Stimulated activated CD4-positive, alpha-beta T cell treated with anti-CD3 and anti-CD28 coated beads, Interleukin-12 subunit alpha, Interleukin-12 subunit beta, amount 100 ng/mL, for 4 hours (primary cell): ENCODE measurements around the gene TECTA.
A peak's percentile ranks its signal among the peaks of the same experiment; 100 is the strongest.

ENCODE experiments used
- DNase-seq: peaks from one replicate; pipeline ENCODE4 v3.0.0-alpha.2; 2020

The TECTA gene

DNA sequence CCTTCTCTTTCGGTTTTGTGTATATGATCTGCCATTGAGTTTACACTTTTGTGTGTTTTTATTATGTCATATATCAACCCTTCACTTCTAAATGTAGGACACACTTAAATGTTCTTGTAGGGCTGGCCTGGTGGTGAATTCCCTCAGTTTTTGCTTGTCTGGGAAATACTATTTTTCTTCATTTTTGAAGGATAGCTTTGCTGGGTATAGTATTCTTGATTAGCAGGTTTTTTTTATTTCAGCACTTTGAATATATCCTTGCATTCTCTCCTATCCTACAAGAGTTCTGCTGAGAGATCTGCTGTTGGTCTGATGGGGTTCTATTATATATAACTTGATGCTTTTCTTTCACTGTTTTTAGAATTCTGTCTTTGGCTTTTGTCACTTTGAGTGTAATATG lies 79.1 kb downstream of the TECTA start:
- no peak for DNase-seq

DNA sequence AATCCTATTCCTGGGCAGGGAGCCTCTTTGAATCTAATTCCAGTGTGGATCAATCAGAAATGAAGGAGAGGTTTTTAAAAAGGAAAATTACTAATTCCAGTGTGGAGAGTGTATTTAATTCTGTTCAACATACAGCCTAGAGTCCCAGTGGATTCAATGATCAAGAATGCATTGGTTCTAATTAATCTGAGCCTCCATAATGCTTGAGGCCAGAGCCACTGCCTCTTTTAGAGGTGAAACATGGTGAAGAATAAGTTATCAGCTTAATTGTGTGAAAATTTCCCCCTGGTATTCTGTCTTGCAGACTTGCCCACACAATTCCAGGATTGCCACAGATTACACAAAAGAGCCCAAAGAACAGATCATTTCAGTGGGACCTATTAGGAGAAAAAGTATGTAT lies 87.7 kb downstream of the TECTA start:
- no peak for DNase-seq

DNA sequence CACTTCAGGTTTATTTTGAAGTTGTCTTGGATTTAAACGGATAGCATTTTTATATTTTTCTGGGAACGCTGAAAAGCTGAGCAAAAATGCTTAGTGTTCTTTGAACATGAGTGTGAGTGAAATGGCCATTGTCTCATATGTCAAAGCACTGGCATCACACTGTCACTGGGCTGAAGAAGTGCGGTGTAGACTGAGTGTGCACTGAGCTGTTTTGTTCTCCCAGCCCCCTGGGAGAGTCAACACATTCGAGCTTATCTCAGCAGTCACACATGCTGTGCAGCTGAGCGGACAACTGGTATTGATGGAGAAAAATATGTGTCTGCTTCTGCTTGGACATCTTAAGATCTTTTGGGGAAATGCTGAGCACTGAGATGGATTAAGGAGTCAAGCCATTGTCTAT lies 90.8 kb downstream of the TECTA start:
- no peak for DNase-seq

DNA sequence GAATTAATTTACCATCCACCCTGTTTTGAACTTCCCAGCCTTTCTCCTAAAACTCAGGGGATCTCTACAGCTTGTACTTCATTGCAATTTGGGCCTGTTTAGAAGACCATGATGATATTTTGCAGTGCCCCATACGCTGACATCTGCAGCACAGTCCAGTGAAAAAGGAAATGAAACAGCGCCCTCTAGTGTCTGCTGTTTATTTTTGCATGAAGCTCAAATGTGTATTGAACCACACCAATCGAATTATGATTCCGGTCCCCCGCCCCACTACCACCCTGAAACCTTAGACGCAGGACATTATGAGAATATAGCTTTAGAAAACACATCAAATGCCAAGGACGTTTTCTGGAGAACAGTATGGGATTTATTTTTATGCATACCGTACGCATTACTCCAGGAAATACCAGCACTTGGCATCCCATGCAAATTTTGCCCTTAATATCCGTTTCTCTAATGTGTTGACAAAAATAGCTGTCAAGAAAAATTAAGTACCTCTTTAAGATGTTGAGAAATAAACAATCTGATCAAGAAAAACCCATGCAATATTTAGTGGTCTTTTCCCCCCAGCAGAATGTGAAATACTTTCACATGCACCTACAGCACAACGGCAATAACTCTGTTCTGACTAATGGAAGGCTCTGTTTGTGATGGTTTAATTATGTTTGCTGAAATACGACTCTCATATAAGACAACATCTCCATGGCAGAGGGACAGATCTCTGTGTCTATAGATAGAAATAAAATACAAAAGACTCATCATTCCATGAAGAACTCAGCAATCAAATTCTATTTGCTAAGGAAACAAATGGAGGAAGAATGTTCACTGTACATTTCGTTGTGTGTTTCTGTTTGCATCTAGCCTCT lies 93.9 kb downstream of the TECTA start:
- DNase-seq: peak; percentile 15

DNA sequence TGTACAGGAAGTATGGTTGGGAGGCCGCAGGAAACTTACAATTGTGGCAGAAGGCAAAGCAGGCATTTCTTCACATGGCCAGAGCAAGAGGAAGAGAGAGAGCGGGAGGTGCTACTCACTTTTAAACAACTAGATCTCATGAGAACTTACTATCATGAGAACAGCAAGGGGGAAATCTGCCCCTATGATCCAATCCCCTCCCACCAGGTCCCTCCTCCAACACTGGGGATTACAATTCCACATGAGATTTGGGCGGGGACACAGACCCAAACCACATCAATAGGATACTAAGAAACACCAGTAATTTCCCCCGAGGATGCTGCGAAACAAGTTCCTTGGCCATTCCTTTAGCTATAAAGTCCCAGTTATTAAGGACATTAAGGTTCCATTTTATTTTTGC lies 97.4 kb downstream of the TECTA start:
- DNase-seq: no peak

DNA sequence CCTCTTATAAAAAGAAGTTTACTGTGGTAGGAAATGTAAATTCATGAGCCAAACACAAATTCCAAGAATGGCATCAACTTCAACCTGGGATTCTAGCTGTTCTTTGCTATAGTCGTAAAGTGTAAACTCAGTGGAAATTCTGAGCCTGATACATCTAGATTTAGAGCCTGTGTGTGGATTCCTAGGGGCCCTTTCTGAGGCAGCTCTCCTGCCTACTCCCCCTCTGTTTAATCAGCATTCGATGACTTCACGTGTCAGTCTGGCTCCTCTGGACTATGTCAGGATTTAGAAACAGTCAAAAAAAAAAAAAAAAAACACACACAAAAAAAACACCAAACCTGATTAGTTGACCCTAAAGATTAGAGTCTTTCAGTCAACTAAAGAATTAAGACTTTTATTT lies 98.5 kb downstream of the TECTA start:
- DNase-seq: no peak

DNA sequence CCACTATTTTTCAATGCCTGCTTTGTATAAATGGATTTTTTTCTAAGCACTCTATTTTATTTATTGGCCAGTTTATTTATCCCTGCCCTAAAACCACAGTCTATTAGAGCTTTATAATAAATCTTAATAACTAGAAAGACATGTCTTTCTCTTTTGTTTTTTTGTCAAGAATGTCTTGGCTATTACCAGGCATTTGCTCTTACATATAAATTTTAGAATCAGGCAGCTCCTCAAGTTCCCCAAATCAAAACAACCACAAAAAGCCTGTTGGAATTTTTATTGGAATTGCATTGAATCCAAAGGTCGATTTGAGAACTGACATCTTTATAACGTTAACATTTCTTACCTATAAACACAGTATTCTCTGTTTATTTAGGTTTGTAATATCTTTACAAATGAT lies 105.8 kb downstream of the TECTA start:
- no peak for DNase-seq

DNA sequence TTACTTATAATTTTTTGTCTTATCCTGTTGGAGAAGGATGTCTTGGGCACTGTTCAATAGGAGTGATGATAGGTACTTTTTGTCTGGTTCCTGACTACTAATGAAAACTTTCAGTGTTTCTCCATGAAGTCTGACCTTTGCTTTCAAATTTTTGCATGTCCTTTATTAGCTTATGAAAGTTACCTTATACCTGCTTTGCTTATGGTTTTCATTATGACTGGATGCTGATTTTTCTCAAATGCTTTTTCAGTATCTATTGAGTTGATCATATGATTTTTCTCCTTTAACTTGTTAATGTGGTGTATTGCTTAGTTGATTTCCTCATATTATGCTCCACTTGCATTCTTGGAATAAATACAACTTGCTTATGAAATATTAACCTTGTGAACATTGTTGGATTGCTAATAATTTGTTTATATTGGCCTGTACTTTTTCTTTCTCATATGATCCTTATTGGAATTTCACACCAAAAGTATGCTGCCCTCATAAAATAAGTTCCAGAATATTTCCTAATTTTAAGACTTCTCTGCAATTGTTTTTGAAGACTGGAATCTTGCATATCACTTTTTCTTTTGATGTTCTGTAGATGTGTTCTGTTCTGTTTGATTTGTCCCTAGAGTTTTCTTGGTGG lies 106.6 kb downstream of the TECTA start:
- no peak for DNase-seq

DNA sequence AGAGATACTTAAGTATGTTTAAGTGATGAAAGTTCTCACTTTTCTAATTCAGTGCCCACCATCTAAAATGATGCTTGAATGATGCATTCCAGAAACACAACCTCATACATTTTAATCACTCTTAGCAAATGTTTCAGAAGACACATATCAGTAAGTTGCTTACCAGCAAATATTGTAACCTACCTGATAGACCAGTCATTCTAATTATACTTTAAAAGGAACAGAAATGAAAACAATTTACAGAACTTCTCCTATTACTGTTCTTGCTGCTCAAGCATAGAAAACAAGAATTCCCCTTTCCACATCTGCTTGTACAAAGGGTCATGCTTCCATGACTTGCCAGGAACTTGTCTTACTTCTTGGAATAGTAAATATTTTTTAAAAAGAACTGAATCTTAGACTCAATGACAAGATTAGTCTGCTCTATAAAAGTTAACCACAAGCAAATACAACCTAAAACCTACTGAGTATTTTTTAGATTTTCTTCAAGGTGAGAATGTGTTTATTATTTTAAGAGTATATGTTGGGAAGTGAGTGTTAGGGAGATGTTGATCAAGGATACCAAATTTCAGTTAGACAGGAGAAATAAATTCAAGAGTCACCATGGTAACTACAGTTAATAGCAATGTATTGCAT lies 109.5 kb downstream of the TECTA start:
- no peak for DNase-seq

DNA sequence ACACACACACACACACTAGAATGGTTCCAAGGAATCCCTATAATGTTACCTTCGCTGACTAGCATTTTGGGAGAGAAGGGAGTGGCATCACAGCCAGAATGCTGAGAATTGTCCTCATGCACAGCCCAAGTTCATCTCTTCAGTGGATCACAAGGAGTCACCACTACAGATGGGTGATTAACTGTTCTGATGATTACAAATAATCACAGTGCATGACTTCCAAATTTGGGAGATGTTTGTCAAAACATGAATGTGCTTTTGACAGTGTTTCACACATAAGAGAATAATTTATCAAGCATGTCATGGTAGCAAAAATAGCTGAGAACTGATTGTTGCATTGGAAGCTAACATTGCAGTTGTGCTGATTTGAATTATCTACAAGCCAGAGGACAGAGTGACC lies 110.6 kb downstream of the TECTA start:
- no peak for DNase-seq

DNA sequence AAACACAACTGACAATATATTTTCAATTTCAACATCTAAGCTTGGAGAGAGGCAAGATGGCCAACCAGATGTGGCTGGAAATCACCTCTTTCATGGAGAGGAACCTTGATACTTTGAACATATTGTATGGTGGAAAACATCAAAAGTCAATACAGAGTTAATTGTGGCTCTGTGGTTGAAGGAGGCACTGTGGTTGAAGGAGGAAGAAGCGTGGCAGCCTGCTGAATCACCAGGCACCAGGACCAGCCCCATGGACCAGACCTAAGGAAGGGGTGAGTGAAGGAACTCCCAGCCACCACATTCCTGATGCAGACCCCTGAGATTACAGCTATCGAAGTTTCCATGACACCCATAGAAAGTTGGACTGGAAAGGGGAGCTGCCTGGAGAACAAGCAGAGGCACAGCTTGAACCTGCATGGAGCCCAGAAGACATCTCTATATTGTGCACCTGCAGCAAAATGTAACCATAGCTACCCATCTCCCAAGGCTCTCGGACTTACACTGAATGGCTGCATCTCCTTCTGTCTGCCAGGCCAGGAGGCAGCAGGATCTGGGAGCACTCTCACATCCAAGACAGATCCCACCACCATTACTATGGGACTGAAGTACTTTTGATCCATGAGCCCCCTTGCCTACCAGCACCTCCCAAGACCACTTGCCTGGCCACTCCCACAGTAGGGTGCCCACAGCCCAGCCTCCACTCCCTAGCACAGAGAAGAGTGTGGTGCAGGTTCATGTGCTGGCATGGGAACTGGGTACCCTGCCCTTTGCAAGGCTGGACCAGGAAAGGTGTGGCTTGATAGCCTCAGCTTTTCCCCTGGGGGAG lies 111.7 kb downstream of the TECTA start:
- no peak for DNase-seq

DNA sequence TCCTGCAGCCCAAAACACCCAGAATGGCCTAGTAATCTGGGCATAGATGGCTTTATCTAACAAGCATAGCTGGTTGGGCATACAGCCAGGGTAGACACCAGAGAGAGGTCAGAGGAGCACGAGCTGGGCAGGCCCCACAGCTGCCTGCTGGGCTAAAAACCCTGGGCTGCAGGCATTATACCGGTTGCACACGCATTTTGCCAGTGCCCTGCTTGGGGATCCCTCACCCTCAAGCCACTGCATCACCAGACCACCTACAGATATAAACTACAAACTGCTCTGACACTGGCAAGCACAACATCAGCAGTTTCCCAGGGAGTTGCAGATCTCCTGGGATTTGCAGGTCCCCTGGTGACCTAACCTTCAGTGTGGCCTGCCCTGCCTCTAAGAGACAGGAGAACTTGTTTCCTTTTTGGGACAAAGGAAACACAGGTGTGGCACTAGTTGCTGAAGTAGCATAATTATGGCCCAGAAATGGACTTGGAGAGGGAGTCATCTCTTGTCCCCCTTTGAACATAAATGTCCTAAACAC lies 112.4 kb downstream of the TECTA start:
- no peak for DNase-seq

DNA sequence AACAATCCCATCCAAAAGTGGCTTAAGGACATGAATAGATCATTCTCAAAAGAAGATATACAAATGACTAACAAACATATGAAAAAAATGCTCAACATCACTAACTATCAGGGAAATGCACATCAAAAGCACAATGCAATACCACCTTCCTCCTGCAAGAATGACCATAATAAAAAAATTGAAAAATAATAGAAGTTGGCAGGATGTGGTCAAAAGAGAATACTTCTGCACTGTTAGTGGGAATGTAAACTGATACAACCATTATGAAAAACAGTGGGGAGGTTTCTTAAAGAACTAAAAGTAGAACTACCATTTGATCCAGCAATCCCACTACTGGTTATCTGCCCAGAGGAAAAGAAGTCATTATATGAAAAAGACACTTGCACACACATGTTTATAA lies 113.8 kb downstream of the TECTA start:
- DNase-seq: no peak

DNA sequence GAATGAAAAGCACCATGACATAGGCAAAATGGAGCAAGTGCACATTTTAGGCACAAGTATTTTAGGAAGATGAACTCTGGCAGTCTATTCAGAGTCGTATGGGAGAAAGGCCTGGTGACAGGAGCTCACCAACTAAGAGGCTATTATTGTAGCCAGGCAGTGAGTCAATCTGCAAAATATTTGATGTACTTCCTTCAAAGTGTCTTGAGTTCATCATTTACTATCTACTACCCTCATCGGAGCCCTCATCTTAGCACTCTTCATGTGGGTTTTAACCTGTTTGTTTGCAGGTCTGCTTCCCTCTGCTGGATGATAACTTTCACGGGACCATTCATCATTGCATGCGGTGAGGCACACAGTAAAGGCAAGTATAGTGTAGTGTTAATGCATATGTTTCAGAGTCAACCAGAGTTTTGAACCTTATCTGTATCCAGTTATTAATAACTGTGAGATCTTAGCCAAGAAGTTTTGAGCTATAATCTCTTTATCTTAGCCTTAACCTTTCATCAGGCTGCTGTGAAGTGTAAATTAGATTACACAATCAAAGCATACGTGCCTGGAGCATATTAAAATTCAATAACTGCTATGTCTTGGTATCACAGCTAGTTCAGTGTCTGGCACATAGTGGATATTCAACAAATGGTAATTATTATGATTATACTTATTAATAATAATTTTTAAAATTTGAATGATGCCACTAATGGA lies 120.6 kb downstream of the TECTA start:
- DNase-seq: no peak

DNA sequence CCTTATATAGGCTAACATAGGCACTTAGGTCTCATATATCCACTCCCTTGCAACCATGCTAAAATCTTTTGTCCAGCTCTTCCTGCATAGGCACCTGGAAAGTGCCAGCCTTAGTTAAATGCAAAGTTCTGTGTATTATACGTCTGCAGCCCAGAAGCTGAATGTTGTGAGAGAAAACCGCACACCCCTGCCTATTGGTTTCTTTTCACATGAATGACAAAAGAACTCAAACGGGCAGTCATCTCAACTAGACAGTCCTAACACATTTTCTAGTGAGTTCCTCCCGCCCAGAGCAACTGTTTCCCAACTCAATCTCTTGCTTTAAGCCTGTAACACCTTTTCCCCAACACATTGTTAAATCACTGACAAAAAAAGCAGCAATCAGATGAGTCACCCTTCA lies 122.1 kb downstream of the TECTA start:
- DNase-seq: no peak

DNA sequence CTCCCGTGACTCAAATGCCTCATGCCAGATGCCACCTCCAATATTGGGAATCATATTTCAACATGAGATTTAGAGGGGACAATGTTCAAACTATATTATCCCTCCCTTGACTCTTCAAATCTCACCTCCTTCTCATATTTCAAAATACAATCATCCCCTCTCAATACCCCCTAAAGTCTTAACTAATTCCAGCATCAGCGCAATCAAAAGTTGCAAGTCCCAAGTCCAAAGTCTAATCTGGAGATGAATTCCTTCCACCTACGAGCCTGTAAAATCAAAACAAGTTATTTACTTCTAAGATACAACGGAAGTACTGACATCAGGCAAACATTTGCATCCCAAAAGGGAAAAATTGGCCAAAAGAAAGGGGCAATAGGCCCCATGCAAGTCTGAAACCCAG lies 124.3 kb downstream of the TECTA start:
- DNase-seq: no peak

DNA sequence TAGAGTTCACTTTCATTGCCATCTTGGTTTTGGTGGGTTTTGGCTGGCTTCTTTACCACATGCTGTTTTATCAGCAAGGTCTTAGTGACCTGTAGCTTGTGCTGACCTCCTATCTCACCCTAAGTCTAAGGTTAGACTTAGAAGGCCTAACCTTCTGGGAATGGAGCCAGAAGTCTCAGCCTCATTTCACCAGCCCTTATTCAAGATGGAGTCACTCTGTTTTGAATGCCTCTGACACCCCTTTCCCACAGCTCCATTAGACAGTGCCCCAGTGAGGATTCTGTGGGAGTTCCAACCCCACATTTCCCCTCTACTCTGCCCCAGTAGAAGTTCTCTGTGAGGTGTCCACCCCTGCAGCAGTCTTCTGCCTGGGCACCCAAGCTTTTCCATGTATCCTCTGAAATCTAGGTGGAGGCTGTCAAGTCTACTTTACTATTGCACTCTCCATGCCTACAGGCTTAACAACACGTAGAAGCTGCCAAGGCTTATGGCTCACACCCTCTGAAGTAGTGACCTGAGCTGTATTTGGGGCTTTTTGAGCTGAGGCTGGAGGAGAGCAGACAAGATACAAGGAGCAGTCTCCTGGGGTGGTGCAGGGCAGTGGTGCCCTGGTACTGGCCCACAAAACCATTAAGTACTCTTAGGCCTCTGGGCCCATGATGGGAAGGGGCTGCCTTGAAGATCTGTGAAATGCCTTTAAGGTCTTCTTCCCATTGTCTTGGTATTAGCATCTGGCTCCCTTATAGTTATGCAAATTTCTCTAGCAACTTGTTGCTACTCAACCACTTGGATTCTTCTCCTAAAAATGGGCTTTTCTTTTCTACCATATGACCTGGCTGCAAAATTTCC lies 125.6 kb downstream of the TECTA start:
- DNase-seq: no peak

DNA sequence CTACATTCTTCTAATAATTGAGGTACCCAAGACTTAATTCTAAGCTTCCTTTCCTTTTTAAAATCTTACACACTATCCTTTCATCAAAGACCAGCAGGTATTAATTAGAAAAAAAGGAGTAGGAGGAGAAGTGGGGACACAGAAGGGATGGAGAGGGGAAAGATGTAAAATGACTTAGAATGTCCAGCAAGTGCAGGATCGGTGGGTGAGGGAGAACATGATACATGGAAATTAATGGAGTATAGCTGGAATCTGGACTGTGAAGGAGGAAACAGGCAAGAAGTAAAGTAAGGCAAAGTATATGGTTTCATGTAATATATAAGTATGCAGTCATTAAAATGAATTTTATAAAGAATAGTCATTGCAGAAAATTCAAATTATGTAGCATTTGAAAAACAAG lies 127.8 kb downstream of the TECTA start:
- no peak for DNase-seq

DNA sequence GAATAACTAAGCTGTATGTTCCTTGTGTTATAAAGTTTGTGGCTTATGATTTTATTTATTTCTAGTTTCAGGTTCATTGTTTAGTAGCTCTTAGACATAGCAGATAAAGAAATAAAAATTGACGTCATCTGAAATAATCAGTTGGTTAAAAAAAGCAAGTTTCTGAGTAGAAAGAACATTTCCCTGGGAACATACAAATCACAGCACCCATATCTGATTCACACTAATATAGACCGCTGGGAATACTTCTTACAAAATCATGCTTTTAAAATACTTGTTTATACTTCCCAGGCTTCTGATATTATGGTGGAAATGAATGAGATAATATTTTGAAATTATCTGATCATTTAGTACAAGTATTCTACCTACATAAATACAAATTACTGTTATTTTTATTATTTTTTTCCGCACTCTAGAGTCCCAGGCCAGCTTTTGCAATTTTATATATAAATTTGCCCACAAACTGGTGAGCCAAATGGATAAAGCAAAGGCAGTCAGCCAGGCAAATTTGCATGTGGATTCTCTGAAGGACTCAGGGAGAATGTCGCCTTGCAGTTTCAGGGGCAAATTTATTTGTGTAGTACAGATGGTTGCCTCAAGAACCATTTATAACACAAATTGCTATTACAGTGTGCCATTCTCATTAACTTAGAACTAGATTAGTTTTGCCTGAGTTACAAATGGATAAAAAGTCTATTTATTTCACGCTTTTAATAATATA lies 128.6 kb downstream of the TECTA start:
- no peak for DNase-seq

DNA sequence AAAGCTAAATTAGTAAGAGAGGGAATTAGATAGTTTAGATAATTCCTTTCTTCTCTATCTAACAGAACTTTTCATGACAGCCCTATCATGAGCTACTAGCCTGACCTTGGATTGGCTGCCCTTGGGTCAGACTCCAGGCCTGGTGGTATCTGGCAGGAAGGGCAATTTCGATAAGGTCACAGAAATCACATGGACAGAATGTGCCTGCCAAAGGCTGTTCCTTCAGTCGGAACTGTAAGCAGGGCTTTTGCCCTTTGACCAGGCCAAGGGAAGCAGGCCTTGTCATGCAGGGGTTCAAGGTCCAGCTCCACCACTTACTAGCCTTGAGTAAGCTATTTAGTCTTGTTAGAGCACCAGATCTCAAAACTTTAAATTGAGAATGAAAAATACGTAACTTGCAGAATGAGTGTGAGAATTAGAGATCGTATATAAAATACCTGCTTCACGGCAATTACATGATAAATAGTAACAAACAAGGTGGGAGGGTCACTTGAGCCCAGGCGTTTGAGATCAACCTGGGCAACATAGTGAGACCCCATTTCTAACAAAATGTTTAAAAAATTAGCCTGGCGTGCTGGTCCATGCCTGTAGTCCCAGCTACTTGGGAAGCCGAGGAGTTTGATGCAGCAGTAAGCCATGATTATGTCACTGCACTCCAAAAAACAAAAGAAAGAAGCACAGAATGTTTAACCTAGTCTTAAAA lies 130.7 kb downstream of the TECTA start:
- DNase-seq: no peak
